A673 (cell line): ENCODE data around the gene MTURN. TPM values are rescaled to one million over a fixed set of nuclear protein-coding genes. Genes with fewer than 3 reads are reported as not detected.

Experiments used
- BruUV-seq: library from RNA; stranded (reverse); fragments of 400-500 nt; replicated peaks from 2 replicates; lab custom pipeline; 2021; lab: Mats Ljungman, UMichigan
- CTCF ChIA-PET: fragments of 300-600 bp; sonication (Branson Sonifier 250); formaldehyde crosslinking; loops from one replicate; lab custom pipeline; 2022; ENCODE audit warnings: antibody characterized with exemption; lab: Charles Lee
- POLR2A ChIA-PET: fragments of 300-600 bp; sonication (Branson Sonifier 250); formaldehyde crosslinking; loops from one replicate; lab custom pipeline; 2022; ENCODE audit warnings: antibody characterized with exemption; ENCODE audit not compliant: low non-redundant PET; lab: Charles Lee
- DNase-seq: peaks from one replicate; pipeline ENCODE4 v3.0.0-alpha.2; 2015; ENCODE audit warnings: low spot score
- H3K27ac ChIP-seq: fragments of 200-600 bp; sonication (generic); 2 replicates; pipeline ENCODE4 v1.5.1; 2016; ENCODE audit warnings: mixed run types, low read depth, mild to moderate bottlenecking, mixed read lengths, antibody characterized with exemption, low read length; ENCODE audit not compliant: poor library complexity, severe bottlenecking
- H3K27me3 ChIP-seq: fragments of 200-600 bp; sonication (generic); replicated peaks from 2 replicates; pipeline ENCODE4 v1.6.1; 2017; ENCODE audit warnings: mixed run types, low read depth, mild to moderate bottlenecking, mixed read lengths, antibody characterized with exemption, low read length; ENCODE audit not compliant: insufficient read depth, poor library complexity
- H3K36me3 ChIP-seq: fragments of 200-600 bp; sonication (generic); 2 replicates; pipeline ENCODE4 v1.6.1; 2016; ENCODE audit warnings: mixed run types, mild to moderate bottlenecking, mixed read lengths, antibody characterized with exemption, low read length; ENCODE audit not compliant: insufficient read depth, poor library complexity, severe bottlenecking
- H3K4me1 ChIP-seq: fragments of 200-600 bp; sonication (generic); 2 replicates; pipeline ENCODE4 v1.6.1; 2017; ENCODE audit warnings: mixed run types, mild to moderate bottlenecking, mixed read lengths, antibody characterized with exemption, low read length; ENCODE audit not compliant: insufficient read depth, poor library complexity, severe bottlenecking
- H3K4me3 ChIP-seq: fragments of 200-600 bp; sonication (generic); 2 replicates; pipeline ENCODE4 v1.5.1; 2016; ENCODE audit warnings: low read depth, mixed run types, mild to moderate bottlenecking, mixed read lengths, low read length; ENCODE audit not compliant: poor library complexity, severe bottlenecking
- H3K9me3 ChIP-seq: fragments of 200-600 bp; sonication (generic); 2 replicates; pipeline ENCODE4 v1.6.1; 2016; ENCODE audit warnings: mixed run types, low read depth, mild to moderate bottlenecking, mixed read lengths, antibody characterized with exemption, low read length; ENCODE audit not compliant: poor library complexity, severe bottlenecking
- EZH2 ChIP-seq: fragments of 200-600 bp; sonication (generic); IDR thresholded peaks from 2 replicates; pipeline ENCODE4 v1.6.1; 2017; ENCODE audit warnings: borderline replicate concordance, low read depth, mild to moderate bottlenecking, mixed read lengths, antibody characterized with exemption, low read length; ENCODE audit not compliant: poor library complexity, severe bottlenecking
- intact Hi-C: fragments of 100-400 bp; cut with micrococcal nuclease; formaldehyde crosslinking; loops from one replicate; pipeline ENCODE4 v1.10.0; 2022; ENCODE audit not compliant: unreplicated experiment
- total RNA-seq: library from RNA; stranded (reverse); gene quantifications from 2 replicates; pipeline ENCODE4 v1.2.3, GENCODE V29; 2021
- TF ChIP-seq, protein P1 (sequence below): fragments of 300-800, 200-600 bp; sonication (generic); conservative IDR thresholded peaks from 2 replicates; pipeline ENCODE4 v1.5.1; 2017; ENCODE audit warnings: low read depth, mild to moderate bottlenecking, antibody characterized with exemption, low read length, moderate library complexity, mixed read lengths

Gene MTURN
- total RNA-seq, 1 experiment from 2014 or later: 2.6 TPM

DNA sequence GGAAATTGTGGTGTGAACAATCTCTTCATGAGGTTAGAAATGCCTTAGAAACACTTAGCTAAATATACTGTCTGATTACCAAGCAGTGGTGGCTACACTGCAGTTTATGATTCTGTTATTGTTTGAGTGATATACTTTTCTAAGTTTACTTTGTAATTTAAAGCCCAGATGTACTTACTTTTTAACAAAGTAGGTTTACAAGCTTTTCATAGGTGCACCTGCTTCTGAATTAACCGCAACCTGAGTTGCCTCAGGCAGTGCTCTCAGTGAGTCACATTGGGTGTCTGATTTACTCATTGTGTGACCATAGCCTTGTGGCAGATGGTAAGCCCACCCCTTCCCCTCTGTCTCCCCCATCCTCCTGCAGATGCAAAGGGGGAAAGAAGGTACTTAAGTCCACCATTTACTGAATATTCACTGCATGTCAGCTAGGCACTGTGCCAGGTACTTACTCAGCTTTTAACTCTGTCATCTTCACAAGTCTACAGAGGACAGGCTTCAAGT, 9.0 kb downstream of the MTURN start:
- H3K27ac ChIP-seq: no peak overlapping the region
- intact Hi-C loops: no loop called here
- H3K4me1 ChIP-seq: no peaks in the 10 kb centered on the region
- CTCF ChIA-PET: no interaction called here
- POLR2A ChIA-PET: no interaction called here
- no peak overlapping the region for H3K4me3 ChIP-seq
- DNase-seq: peak; percentile 27
- no TSS peak for BruUV-seq
- no peaks in the 10 kb centered on the region for H3K27me3 ChIP-seq
- TF ChIP-seq EZH2: no peak
- TF ChIP-seq, protein P1, sequence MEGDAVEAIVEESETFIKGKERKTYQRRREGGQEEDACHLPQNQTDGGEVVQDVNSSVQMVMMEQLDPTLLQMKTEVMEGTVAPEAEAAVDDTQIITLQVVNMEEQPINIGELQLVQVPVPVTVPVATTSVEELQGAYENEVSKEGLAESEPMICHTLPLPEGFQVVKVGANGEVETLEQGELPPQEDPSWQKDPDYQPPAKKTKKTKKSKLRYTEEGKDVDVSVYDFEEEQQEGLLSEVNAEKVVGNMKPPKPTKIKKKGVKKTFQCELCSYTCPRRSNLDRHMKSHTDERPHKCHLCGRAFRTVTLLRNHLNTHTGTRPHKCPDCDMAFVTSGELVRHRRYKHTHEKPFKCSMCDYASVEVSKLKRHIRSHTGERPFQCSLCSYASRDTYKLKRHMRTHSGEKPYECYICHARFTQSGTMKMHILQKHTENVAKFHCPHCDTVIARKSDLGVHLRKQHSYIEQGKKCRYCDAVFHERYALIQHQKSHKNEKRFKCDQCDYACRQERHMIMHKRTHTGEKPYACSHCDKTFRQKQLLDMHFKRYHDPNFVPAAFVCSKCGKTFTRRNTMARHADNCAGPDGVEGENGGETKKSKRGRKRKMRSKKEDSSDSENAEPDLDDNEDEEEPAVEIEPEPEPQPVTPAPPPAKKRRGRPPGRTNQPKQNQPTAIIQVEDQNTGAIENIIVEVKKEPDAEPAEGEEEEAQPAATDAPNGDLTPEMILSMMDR: no peak
- no peaks in the 10 kb centered on the region for H3K36me3 ChIP-seq
- H3K9me3 ChIP-seq: no peaks in the 10 kb centered on the region

DNA sequence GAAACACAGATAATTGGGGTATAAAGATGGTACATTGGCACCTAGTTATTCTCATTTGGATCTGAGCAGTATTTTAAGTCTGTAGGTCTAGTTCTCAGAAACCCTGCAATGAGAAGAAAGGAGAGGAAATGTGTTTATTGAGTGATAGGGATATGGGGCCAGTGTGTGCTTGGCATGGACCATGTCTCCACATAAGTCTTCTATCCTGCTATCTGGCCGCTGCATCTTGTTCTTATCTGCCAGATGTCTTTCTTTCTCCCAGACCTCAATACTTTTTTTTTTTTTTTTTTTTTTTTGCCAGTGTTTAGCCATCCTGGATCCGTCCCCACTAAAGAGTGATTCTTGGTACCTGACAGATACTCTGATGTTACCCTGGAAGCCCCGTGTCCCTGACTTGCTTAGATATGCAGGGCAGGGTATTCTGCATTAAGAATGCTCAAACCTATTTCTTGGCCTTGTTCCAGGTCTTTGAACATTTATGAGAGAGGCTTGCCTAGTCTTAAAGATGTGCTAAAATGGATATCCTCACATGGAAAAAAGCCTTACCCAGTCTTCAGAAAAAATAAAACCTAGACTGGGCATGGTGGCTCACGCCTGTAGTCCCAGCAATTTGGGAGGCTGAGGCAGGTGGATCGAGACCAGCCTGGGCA, 10.0 kb downstream of the MTURN start:
- Histone ChIP-seq H3K4me3 (no peak overlapping the region), H3K9me3 (no peaks in the 10 kb centered on the region), H3K36me3 (no peaks in the 10 kb centered on the region), H3K27me3 (no peaks in the 10 kb centered on the region), H3K4me1 (no peaks in the 10 kb centered on the region), H3K27ac (no peak overlapping the region)
- no peak for DNase-seq
- ChIA-PET CTCF (no interaction called here), POLR2A (no interaction called here)
- BruUV-seq: no TSS peak
- intact Hi-C loops: no loop called here
- TF ChIP-seq, protein P1: no peak
- no peak for TF ChIP-seq EZH2

DNA sequence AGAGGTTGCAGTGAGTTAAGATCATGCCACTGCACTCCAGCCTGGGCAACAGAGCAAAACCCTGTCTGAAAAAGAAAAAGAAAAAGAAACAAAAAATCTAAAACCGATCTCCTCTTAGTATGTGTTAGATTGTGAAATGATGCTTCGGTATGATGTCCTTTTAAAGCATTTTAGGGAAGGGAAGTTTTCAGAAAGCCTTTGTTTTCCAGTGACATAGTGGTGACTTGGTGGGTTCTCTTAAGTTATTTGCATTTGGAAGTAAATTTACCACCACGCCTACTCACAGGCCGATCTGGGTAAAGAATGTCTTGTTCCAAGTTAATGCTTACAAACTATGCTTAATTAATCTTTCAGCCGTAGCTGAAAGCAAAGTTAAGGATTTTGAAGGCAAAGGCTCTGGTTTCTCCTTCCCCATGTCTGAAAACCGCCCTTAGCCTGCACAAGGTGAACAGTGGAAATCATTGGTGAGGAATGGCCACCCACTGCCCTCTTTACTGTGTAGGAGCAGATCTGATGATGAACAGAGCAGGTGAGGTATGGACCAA, 10.7 kb downstream of the MTURN start:
- Histone ChIP-seq H3K4me3 (no peak overlapping the region), H3K36me3 (no peaks in the 10 kb centered on the region), H3K4me1 (no peaks in the 10 kb centered on the region), H3K27ac (no peak overlapping the region), H3K9me3 (no peaks in the 10 kb centered on the region), H3K27me3 (no peaks in the 10 kb centered on the region)
- TF ChIP-seq, protein P1: no peak
- TF ChIP-seq EZH2: no peak
- BruUV-seq: no TSS peak
- no peak for DNase-seq
- intact Hi-C loops: no loop called here
- CTCF ChIA-PET: no interaction called here
- POLR2A ChIA-PET: no interaction called here
